ENCODE data around the gene SLC39A7.
"Not testable (repeated sequence)": the region's sequence is repeated elsewhere in the genome, so short reads cannot be mapped to it uniquely, and the experiment has no call there.

SLC39A7 gene

GRCh38 chr6:33205191-33206026, 4.7 kb downstream of the SLC39A7 start:
- no peak for DNase-seq (ENCODE audit: low spot score)

- DNase-seq (ENCODE audit: low spot score) = no peak
These were observed 5.6 kb downstream of the SLC39A7 start for GRCh38 chr6:33206027-33206863.

DNA sequence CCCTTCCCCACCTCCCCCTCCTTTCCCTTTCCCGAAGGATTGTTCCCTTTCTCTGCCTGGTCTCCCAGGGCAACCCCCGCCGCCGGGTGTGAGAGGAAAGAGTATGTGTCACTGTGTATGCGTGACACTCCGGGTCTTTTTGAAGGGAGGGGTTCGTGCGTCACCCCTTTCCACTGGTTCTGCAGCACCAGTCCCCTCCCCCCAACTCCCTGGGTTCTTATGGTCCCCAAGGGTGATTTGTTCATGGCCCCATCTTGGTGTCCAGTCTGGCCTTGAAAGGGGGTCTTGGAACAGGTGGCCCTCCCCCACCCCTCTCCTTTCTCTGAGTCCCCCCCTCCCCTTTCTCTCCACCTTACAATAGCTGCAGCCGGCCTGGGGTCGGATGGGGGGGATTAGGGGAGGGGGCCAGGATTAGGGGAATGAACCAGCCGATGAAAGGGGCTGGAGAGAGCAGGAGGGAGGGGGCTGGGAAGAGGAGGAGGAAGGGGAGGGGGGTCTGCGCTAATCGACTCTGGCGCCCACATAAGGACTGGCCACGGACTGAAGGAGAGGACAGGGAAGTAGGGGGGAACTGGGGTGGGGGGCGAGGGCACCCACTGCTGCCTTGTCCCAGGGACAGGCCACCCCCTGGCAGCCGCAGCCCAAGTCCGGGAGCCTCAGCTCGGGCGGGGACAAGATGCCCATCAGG, 6.3 kb downstream of the SLC39A7 start:
- no peak for DNase-seq (ENCODE audit: low spot score)

DNA sequence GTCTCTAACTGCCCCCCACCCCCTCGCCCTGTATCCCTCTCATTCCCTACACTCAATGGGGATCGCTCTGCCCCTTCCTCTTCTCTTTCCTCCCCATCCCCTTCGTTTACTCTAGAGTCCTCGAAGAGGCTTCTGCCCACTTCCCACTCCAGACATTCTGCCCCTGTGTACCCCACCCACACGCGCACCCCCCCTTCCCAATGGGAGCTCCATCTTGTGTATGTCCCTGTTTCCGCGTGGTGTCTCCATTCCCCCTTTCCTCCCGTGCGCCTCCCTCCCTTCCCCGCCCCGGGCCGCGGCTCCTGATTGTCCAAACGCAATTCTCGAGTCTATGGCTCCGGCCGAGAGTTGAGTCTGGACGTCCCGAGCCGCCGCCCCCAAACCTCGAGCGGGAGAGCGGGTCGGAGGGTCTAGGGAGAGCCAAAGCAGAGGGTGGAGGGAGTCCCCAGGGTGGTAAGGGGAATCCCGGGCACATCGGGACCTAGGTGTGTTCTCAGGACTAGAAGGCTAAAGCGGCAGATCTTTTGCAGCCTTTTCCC, 7.0 kb downstream of the SLC39A7 start:
- DNase-seq (ENCODE audit: low spot score) = peak; percentile 80

- peak; percentile 93 for DNase-seq (ENCODE audit: low spot score)
These were observed 7.7 kb downstream of the SLC39A7 start, which contains the start of gene RING1 for GRCh38 chr6:33208091-33208967. RING1 (plus strand) TSS chr6:33208500; CDS start chr6:33208823, 323 bp downstream.

- no peak for DNase-seq (ENCODE audit: low spot score)
These were observed 9.2 kb downstream of the SLC39A7 start for GRCh38 chr6:33209856-33210255.

DNA sequence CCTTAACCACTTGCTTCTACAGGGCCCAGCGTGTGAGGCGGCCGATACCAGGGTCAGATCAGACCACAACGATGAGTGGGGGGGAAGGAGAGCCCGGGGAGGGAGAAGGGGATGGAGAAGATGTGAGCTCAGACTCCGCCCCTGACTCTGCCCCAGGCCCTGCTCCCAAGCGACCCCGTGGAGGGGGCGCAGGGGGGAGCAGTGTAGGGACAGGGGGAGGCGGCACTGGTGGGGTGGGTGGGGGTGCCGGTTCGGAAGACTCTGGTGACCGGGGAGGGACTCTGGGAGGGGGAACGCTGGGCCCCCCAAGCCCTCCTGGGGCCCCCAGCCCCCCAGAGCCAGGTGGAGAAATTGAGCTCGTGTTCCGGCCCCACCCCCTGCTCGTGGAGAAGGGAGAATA, 10.5 kb downstream of the SLC39A7 start:
- no peak for DNase-seq (ENCODE audit: low spot score)

DNA sequence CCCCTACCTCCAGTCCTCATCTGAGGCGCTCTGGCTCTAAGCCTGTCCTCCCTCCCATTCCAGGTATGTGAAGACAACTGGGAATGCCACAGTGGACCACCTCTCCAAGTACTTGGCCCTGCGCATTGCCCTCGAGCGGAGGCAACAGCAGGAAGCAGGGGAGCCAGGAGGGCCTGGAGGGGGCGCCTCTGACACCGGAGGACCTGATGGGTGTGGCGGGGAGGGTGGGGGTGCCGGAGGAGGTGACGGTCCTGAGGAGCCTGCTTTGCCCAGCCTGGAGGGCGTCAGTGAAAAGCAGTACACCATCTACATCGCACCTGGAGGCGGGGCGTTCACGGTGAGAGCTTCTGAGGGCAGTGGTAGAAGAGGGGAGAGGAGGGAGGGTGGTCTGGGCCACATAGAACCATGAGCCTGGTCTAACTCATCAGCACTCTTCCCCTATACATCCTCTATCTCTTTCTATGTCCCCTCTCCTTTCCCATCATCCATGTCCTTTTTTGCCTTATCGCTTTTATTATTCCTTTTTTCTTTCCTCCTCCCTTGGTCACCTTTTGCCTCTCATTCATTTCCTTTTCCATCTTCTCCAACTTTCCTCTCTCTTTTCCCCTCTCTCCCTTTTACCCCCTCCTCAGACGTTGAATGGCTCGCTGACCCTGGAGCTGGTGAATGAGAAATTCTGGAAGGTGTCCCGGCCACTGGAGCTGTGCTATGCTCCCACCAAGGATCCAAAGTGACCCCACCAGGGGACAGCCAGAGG, 11.2 kb downstream of the SLC39A7 start:
- DNase-seq (ENCODE audit: low spot score) = no peak

- no peak for DNase-seq (ENCODE audit: low spot score)
These were observed 12.1 kb downstream of the SLC39A7 start for GRCh38 chr6:33212857-33213165.

- DNase-seq (ENCODE audit: low spot score) = no peak
These were observed 12.7 kb downstream of the SLC39A7 start for GRCh38 chr6:33213166-33213988.

DNA sequence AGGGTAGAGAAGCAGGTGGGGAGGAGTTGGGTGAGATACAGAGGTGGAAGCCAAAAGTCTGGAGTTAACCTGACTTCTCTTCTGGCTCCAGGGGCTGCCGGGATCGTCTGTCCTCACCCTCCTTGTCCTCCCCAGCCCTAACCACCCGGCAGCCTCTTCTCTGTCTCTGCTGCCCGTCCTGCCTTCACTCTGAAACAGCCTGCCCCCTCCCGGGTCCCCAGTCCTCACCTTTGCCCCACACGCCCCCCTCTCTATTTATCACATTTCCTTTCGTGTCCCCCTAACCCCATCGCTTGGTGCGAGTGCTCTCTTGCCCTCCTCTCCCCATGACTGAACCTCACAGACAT, 13.3 kb downstream of the SLC39A7 start:
- no peak for DNase-seq (ENCODE audit: low spot score)

DNA sequence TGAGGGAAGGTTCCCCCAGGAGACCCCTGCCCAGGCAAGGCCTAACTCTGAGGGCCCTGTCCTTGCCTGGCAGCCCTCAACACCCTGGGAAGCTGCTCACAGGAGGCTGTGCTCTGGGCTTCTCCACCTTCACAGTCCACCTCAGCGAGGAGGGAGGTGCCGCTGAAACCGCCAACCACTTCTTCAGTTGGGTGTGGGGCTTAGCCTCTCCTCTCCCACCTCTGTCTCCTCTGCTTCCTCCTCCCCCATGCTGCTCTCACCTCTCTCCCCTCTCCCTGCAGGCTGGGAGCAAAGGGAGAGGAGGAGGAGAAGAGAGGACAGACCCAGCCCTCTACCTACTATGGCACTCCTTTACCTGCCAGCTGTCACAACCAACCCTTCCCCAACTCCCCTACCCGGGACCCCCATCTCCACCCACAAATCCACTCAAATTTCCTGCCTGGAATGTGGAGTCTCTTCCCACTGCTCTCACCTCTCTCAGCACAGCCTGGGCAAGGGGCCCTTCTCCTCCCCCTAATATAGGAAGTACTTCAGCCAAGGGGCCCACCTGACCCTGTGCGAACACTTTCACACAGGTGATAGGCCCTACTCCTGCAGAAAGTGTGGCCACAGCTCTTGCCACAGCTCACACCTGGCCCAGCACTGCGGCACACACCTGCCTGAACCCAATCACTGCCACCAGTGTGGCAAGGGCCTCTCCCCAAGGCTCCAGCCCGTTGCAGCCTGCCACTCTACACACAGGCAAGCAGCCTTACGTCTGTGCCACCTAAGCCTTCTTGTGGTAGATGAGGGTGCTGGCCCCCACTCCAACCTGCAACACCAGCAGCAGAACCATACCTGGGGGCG, 14.8 kb downstream of the SLC39A7 start:
- DNase-seq (ENCODE audit: low spot score) = no peak

- no peak for DNase-seq (ENCODE audit: low spot score)
These were observed 15.5 kb downstream of the SLC39A7 start for GRCh38 chr6:33216117-33216649.

DNA sequence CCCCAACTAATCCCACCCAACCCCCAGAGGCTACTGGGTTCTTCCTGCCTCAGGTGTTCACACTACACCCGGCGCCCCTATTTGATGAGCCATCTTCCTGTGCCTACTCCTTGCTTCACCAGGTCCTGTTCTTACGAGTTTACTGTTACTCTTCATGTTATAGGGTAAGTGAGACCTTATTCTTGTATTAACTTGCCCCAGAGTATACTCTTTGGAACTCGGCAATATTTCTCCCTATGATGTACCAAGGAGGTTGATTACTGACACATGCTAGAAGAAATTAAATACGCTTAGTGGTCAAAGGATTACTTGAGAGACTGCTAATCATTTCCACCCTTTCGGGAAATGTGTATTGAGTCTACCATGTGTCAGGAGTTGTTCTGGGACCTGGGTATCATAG, 16.6 kb downstream of the SLC39A7 start:
- no peak for DNase-seq (ENCODE audit: low spot score)

DNA sequence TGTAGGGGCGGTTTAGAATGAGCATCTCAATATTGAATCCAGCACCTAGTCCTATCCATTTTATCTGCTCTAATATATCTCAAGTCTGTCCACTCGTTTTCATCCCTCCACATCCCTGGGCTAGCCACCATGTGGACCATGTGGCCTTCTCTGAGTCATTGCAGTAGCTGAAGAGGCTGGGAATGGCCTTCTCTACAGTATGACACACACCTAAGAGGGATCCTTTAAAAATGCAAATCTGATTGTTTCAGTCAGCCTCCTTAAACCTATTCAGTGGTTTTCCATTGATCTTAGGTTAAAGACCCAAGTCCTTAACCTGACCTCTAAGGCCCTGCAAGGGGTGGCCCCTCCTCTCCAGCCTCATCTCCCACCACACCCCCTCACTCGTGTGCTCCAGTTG, 17.0 kb downstream of the SLC39A7 start:
- DNase-seq (ENCODE audit: low spot score) = no peak

GRCh38 chr6:33226503-33227120, 25.9 kb downstream of the SLC39A7 start:
- DNase-seq (ENCODE audit: low spot score) = not testable (repeated sequence)

DNA sequence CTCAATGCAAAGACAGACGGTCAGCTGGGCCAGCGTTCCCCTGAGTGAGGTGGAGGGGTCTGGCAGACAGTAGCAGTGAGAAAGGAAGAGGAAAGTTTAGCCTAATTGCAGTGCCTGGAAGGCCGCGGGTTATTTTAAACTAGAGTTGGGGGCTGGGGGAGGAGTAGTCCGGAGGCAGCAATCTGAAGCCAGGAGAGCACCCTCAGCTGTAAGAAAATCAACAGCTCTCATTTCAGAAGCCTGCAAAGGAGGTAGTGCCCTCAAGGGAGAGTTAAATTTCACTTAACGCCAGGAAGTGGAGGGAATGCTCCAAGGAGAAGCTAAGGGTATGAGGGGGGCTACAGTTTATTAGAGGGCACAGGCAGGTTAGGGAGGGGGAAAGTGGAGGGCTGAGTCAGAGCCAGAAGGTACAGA, 34.6 kb downstream of the SLC39A7 start:
- no peak for DNase-seq (ENCODE audit: low spot score)

- no peak for DNase-seq (ENCODE audit: low spot score)
These were observed 35.7 kb downstream of the SLC39A7 start for GRCh38 chr6:33236328-33236727.
